Duodenal mucosa (tissue), 2 donors: Measurements from ENCODE around the gene GALNT6.

Experiments
- H3K27ac ChIP-seq: one replicate; pipeline ENCODE4 v1.7.0; 2013; ENCODE audit warnings: low read depth, low read length
- H3K27me3 ChIP-seq, 2 donors: one replicate each; pipeline ENCODE4 v1.7.0; 2013; ENCODE audit warnings: low read length in 2 of 2, control low read depth in 1 of 2; ENCODE audit not compliant: insufficient read depth in 2 of 2, control insufficient read depth in 1 of 2
- H3K36me3 ChIP-seq, 2 donors: one replicate each; pipeline ENCODE4 v1.7.0; 2013; ENCODE audit warnings: low read length in 2 of 2, control low read depth in 1 of 2; ENCODE audit not compliant: insufficient read depth in 2 of 2, control insufficient read depth in 1 of 2
- H3K4me1 ChIP-seq, 2 donors: one replicate each; pipeline ENCODE4 v1.7.0; 2013; ENCODE audit warnings: low read length in 2 of 2, control low read depth in 1 of 2; ENCODE audit not compliant: insufficient read depth in 2 of 2, control insufficient read depth in 1 of 2
- H3K4me3 ChIP-seq, 2 donors: one replicate each; pipeline ENCODE4 v1.7.0; 2013; ENCODE audit warnings: low read length in 2 of 2, low read depth in 1 of 2
- H3K9ac ChIP-seq, 2 donors: one replicate each; pipeline ENCODE4 v1.7.0; 2013; ENCODE audit warnings: low read length in 2 of 2, low read depth in 1 of 2
- H3K9me3 ChIP-seq, 2 donors: one replicate each; pipeline ENCODE4 v1.7.0; 2013; ENCODE audit warnings: low read length in 2 of 2, control low read depth in 1 of 2; ENCODE audit not compliant: control insufficient read depth in 1 of 2

GALNT6 gene

GRCh38 chr12:51391283-51392123 lies at the start of gene GALNT6:
Gene GALNT6, minus strand, starts transcription at chr12:51391406. Its CDS starts 11,625 bp downstream, at chr12:51379781.
- Histone ChIP-seq H3K36me3 (no peaks in the 10 kb centered on the region), H3K27me3 (no peaks in the 10 kb centered on the region), H3K4me3 (peak within 1 kb of the TSS; percentile 78 to 84), H3K9me3 (no peaks in the 10 kb centered on the region), H3K9ac (peak within 1 kb of the TSS; percentile 72 to 76), H3K4me1 (peaks cover 35 to 47% of the 10 kb centered on the region in 2 donors), H3K27ac (peak within 1 kb of the TSS; percentile 29)

DNA sequence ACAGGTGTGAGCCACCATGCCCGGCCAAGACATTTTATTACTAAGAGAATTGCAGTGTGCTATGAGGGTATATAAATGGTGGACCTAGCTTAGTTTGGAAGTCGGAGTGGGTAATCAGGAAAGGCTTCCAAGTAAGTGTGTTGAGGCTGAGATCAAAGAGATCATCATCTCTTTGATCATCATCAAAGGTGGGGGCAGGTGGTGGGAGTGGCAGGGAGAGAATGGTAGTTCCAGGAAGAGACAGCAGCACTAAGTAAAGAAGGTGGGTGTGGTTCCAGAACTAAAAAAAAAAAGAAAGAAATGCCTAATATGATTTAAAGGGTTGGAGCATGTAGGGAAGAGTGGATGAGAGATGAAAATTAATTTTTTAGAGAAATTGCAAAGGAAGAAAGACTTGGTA lies 48.1 kb upstream of the GALNT6 start:
- Histone ChIP-seq H3K4me1 (no peaks in the 10 kb centered on the region), H3K9ac (no peak overlapping the region), H3K27me3 (no peaks in the 10 kb centered on the region), H3K27ac (no peak overlapping the region), H3K4me3 (no peak overlapping the region), H3K36me3 (no peaks in the 10 kb centered on the region), H3K9me3 (no peaks in the 10 kb centered on the region)

DNA sequence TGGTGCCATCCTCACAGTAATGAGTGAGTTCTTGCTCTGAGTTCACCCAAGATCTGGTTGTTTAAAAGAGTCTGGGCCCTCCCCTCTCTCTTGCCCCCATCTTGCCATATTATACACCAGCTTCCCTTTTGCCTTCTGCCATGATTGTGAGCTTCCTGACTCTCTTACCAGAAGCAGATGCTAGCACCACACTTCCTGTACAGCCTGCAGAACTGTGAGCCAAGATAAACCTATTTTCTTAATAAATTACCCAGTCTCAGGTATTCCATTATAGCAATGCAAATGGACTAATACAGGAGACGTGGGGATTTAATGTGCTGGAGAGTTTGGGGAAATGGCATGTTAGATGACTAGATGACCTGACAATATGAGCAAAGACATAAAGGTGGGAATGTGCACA lies 46.2 kb upstream of the GALNT6 start:
- Histone ChIP-seq H3K4me1 (no peaks in the 10 kb centered on the region), H3K4me3 (no peak overlapping the region), H3K9ac (no peak overlapping the region), H3K27me3 (no peaks in the 10 kb centered on the region), H3K36me3 (no peaks in the 10 kb centered on the region), H3K9me3 (no peaks in the 10 kb centered on the region), H3K27ac (no peak overlapping the region)

DNA sequence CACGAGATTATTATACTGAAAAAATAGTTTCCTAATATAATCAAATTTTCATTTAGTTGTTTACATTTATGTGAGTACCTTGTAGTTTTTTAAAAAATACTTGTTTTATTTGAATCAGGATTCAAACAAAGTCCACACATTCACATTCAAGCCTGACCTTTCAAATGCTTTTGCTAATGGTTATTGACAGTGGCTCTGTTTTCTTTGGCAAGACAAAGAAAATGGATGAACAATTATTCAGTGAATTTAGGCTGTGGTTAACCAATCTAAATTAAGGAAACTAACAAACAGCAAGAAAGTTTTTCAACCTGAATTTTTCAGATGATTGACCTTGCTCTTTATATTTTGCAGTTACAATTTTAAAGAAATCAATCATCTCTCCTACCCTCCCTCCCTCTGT lies 43.1 kb upstream of the GALNT6 start:
- no peak overlapping the region for H3K27ac ChIP-seq
- H3K4me3 ChIP-seq = no peak overlapping the region
- H3K9ac ChIP-seq = no peak overlapping the region
- H3K36me3 ChIP-seq = no peaks in the 10 kb centered on the region
- no peaks in the 10 kb centered on the region for H3K4me1 ChIP-seq
- H3K27me3 ChIP-seq = no peaks in the 10 kb centered on the region
- H3K9me3 ChIP-seq = no peaks in the 10 kb centered on the region

DNA sequence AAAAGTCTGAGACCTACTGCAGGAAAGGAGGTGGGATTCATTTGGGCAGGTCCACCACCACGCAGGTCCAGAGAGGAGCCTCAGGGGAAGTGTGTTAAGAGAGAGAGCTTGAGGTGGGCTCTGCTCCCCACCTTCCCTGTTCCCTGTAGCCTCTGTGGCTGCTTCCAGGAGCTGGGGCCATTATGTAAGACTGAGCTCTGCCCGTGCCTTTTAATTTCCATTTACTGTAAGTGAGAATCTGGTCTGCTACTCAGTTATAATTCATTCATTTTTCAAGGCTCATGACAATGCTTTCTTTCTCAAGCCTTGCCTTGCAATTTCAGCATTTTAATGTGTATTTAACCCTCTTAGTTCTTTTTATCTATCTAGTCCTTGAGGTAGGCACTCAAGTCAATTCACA lies 41.7 kb upstream of the GALNT6 start:
- no peak overlapping the region for H3K27ac ChIP-seq
- H3K4me3 ChIP-seq = no peak overlapping the region
- H3K27me3 ChIP-seq = no peaks in the 10 kb centered on the region
- no peaks in the 10 kb centered on the region for H3K4me1 ChIP-seq
- H3K9ac ChIP-seq = no peak overlapping the region
- H3K36me3 ChIP-seq = no peaks in the 10 kb centered on the region
- no peaks in the 10 kb centered on the region for H3K9me3 ChIP-seq

DNA sequence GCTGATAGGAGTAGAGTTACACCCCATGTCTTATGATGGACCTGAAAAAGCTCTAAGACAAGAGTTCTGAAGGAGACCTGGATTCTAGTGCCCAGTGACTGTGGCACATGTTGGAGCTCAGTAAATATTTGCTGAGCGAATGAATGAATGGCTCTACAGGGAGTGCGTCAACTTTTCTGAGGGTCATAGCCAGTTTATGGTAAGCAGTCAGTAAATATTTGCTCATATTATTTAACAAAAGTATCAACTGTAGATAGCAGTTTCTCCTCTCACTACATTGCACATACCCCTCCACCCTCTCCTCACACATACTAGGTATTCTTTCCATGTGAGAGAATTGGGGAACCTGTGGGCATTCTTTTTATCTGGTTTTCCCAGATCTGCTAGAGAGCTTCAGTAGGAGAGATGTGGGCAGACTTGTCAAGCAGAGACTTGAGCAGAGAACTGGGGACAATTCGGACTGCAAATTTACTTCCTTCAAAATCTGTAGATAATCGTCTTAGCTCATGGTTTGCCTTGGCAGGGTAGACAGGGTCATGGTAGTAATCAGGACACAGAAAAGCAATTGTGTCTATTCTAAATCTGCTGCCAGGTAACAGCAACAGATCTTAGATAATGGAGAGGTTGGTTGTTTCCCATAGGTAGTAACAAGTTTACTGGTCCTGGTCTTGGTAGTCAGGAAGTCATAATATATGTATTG lies 39.1 kb upstream of the GALNT6 start:
- peaks cover 0 to 3% of the 10 kb centered on the region in 2 donors for H3K27me3 ChIP-seq
- H3K4me3 ChIP-seq = no peak overlapping the region
- no peak overlapping the region for H3K27ac ChIP-seq
- no peaks in the 10 kb centered on the region for H3K4me1 ChIP-seq
- H3K36me3 ChIP-seq = no peaks in the 10 kb centered on the region
- no peaks in the 10 kb centered on the region for H3K9me3 ChIP-seq
- no peak overlapping the region for H3K9ac ChIP-seq

DNA sequence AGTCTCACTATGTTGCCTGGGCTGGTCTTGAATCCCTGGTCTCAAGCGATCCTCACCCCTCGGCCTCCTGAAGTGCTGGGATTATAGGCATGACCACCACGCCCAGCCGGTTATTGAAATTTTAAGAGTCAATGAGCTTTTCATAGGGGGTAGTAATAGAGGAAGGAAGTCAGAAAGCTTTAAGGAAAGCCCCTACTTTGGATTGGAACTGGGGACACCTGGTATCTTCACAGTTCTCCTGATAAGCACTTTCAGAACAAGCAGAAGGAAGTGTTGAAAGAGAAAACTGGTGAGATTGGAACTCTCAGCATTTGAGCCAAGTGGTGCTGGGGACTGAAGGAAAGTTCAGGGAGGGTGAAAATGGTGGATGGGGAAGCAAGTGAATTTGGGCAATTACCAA lies 38.5 kb upstream of the GALNT6 start:
- H3K9ac ChIP-seq = no peak overlapping the region
- no peaks in the 10 kb centered on the region for H3K36me3 ChIP-seq
- H3K27me3 ChIP-seq = peaks cover 0 to 5% of the 10 kb centered on the region in 2 donors
- peaks cover 0 to 4% of the 10 kb centered on the region in 2 donors for H3K4me1 ChIP-seq
- H3K9me3 ChIP-seq = no peaks in the 10 kb centered on the region
- H3K4me3 ChIP-seq = no peak overlapping the region
- no peak overlapping the region for H3K27ac ChIP-seq

DNA sequence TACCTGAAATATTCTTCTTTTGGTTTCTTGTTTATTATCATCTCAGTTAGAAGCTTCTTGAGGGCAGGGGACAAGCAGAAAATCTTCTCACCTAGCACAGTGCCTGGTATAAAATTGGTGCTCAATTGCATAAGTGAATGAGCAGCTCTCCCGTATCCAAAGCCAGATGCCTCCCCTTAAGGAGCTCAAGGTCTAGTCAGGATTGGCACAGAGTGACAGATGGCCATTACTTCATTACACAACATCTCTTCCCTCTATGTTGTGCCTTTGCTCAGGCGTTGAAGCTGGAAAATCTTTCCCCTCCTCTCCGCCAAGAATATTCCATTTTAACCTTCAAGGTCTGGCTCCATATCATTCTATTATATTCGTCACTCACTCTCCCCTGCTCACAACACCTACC lies 37.0 kb upstream of the GALNT6 start:
- Histone ChIP-seq H3K4me3 (no peak overlapping the region), H3K9ac (no peak overlapping the region), H3K4me1 (peaks cover 0 to 9% of the 10 kb centered on the region in 2 donors), H3K27ac (no peak overlapping the region), H3K36me3 (no peaks in the 10 kb centered on the region), H3K27me3 (peaks cover 3 to 12% of the 10 kb centered on the region in 2 donors), H3K9me3 (no peaks in the 10 kb centered on the region)

DNA sequence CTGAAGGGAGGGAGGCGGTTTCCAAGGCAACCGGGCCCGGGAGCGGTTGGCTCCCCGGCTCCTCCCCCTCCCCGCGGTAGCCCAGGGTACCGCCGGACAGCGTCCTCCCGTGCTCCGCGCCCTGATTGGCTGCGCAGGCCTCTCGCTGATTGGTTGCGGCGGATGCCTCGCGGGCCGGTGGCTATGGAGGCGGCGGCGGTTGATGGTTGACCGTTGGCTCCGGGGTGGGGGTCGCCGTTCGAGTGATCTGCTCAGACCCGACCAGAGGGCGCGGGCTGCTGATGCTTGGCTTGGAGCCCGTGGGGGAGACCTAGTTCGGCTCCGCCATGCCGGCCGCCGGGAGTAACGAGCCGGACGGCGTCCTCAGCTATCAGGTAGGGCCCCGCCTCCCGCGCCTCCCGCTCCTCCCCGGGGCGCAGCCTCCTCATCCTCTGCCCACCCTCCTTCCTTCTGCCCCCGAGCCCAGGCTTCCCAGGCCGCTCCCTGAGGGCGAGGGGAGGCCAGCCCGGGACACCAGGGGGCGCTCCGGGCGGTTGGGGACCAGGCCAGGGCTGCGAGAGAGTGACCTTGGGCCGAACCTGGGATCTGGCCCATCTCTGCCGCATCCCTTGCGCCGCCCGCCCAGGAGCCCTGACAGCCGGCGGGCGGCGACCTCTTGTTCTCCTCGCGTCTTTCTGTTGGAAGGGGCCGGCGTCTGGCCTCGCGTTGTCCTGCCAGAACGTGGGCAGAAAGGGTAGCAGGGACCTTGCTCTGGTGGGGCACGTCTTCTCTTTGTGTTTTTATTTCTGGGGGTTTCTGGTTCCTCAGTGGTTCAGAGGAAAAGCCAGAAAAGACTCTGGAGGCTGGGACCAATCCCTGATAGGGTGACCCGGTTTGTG lies 33.7 kb upstream of the GALNT6 start, which contains the start of gene SLC4A8:
Gene SLC4A8, plus strand, starts transcription at position 170 of the 878 bp plus-strand sequence. Its CDS starts 157 bp downstream, at position 327.
- Histone ChIP-seq H3K4me3 (peak within 1 kb of the TSS; percentile 41 to 50), H3K27me3 (peaks cover 3 to 20% of the 10 kb centered on the region in 2 donors), H3K36me3 (no peaks in the 10 kb centered on the region), H3K27ac (no peak within 1 kb of the TSS), H3K9me3 (no peaks in the 10 kb centered on the region), H3K4me1 (peaks cover 0 to 9% of the 10 kb centered on the region in 2 donors), H3K9ac (no peak within 1 kb of the TSS)
